CD4-positive, alpha-beta memory T cell (primary cell): ENCODE measurements around the gene SYN1. TPM values are rescaled to one million over a fixed set of nuclear protein-coding genes. Genes with fewer than 3 reads are reported as not detected.

Source experiments
- CTCF ChIA-PET: fragments of 350-600 bp; sonication (Branson Sonifier 250); formaldehyde crosslinking; loops from one replicate; lab custom pipeline; 2021; ENCODE audit warnings: inconsistent platforms; ENCODE audit not compliant: partially characterized antibody; lab: Charles Lee
- POLR2A ChIA-PET: fragments of 350-600 bp; sonication (Branson Sonifier 250); formaldehyde crosslinking; loops from one replicate; lab custom pipeline; 2021; ENCODE audit not compliant: partially characterized antibody; lab: Charles Lee
- DNase-seq, 5 donors: peaks; one replicate each; pipeline versions ENCODE4 v3.0.0 to v3.0.0-alpha.2; 2020 to 2022; ENCODE audit warnings: mixed read lengths in 1 of 5
- H3K27ac ChIP-seq: one replicate; pipeline ENCODE4 v1.7.0; 2013; ENCODE audit warnings: low read depth, low read length
- H3K27me3 ChIP-seq: 2 replicates; pipeline ENCODE4 v1.7.0; 2013; ENCODE audit warnings: mild to moderate bottlenecking, low read length, moderate library complexity; ENCODE audit not compliant: insufficient read depth
- H3K36me3 ChIP-seq: 2 replicates; pipeline ENCODE4 v1.7.0; 2013; ENCODE audit warnings: mild to moderate bottlenecking, low read length, moderate library complexity; ENCODE audit not compliant: insufficient read depth
- H3K4me1 ChIP-seq: 2 replicates; pipeline ENCODE4 v1.7.0; 2013; ENCODE audit warnings: mild to moderate bottlenecking, low read length, moderate library complexity; ENCODE audit not compliant: insufficient read depth
- H3K4me3 ChIP-seq, 2 donors: one replicate each; pipeline ENCODE4 v1.7.0; 2013; ENCODE audit warnings: low read length in 2 of 2, mild to moderate bottlenecking in 1 of 2
- H3K9me3 ChIP-seq, 2 donors: one replicate each; pipeline ENCODE4 v1.7.0; 2013; ENCODE audit warnings: low read length in 2 of 2, control low read depth in 1 of 2; ENCODE audit not compliant: control insufficient read depth in 1 of 2
- H3K27ac Mint-ChIP-seq, 7 donors: one replicate each; pipeline ENCODE4 v1.8.0; 2020 to 2021; ENCODE audit warnings: mixed read lengths in 7 of 7, mild to moderate bottlenecking in 6 of 7, inconsistent platforms in 3 of 7, moderate library complexity in 3 of 7
- H3K27me3 Mint-ChIP-seq, 2 donors: one replicate each; pipeline ENCODE4 v1.8.0; 2020 to 2021; ENCODE audit warnings: mixed read lengths in 2 of 2
- H3K36me3 Mint-ChIP-seq, 2 donors: one replicate each; pipeline ENCODE4 v1.8.0; 2020 to 2021; ENCODE audit warnings: mixed read lengths in 2 of 2, inconsistent platforms in 1 of 2, mild to moderate bottlenecking in 1 of 2
- H3K4me1 Mint-ChIP-seq, 4 donors: one replicate each; pipeline ENCODE4 v1.8.0; 2020 to 2021; ENCODE audit warnings: mixed read lengths in 4 of 4, mild to moderate bottlenecking in 1 of 4
- H3K4me3 Mint-ChIP-seq, 8 donors: one replicate each; pipeline ENCODE4 v1.8.0; 2020 to 2021; ENCODE audit warnings: mixed read lengths in 8 of 8, mild to moderate bottlenecking in 7 of 8, moderate library complexity in 6 of 8, inconsistent platforms in 3 of 8
- H3K9me3 Mint-ChIP-seq, 8 donors: one replicate each; pipeline ENCODE4 v1.8.0; 2020 to 2021; ENCODE audit warnings: mixed read lengths in 8 of 8, mild to moderate bottlenecking in 5 of 8, inconsistent platforms in 3 of 8, moderate library complexity in 1 of 8
- intact Hi-C: fragments of 100-400 bp; cut with micrococcal nuclease; formaldehyde crosslinking; loops from one replicate; pipeline ENCODE4 v1.15.1; 2023
- polyA plus RNA-seq, 2 donors: library from polyadenylated mRNA; unstranded; fragments of 300-500 nt; fragmentation: Illumina TruSeq; gene quantifications; one replicate each; pipeline ENCODE4 v1.2.3, GENCODE V29; 2021
- total RNA-seq, 2 experiments: library from RNA; stranded (reverse); gene quantifications; one replicate each; pipeline ENCODE4 v1.2.3, GENCODE V29; 2021

SYN1 gene
- total and polyA plus RNA-seq, 4 experiments from 2014 or later, result 0.49 to 1.6 (median 1.2) TPM

- peaks cover 13 to 24% (median 20%) of the 10 kb centered on the region in 4 donors for H3K4me1 Mint-ChIP-seq
- H3K9me3 Mint-ChIP-seq, result no peaks in the 10 kb centered on the region
- intact Hi-C loops, result loop anchor here (1.0 kb wide), 1 partner anchor 68 kb away; the partner anchor contains the start of gene ARAF
- H3K27ac ChIP-seq, result no peak overlapping the region
- H3K27ac Mint-ChIP-seq, result peak overlapping the region in 6 of 7 donors; percentile 53 to 88 (median 75)
- peaks cover 17% of the 10 kb centered on the region for H3K4me1 ChIP-seq
- no peaks in the 10 kb centered on the region for H3K27me3 Mint-ChIP-seq
- H3K36me3 ChIP-seq, result no peaks in the 10 kb centered on the region
- no peaks in the 10 kb centered on the region for H3K9me3 ChIP-seq
- H3K36me3 Mint-ChIP-seq, result peaks cover 0 to 10% of the 10 kb centered on the region in 2 donors
- DNase-seq, result peak in 3 of 5 donors; percentile 21 to 42 (median 23)
- ChIA-PET CTCF (interaction anchor here (0.6 to 1.4 kb wide), 12 partner anchors 12 to 244 kb away, joined by 3 to 7 read pairs (median 4); partner anchors contain the start of gene ELK1), POLR2A (interaction anchor here (0.6 to 3.3 kb wide), 5 partner anchors 9 to 109 kb away, joined by 3 to 9 read pairs (median 6); partner anchors contain the start of genes ELK1, SYN1 and TIMP1)
- no peaks in the 10 kb centered on the region for H3K27me3 ChIP-seq
- peak overlapping the region; percentile 80 to 90 (median 86) for H3K4me3 Mint-ChIP-seq
- no peak overlapping the region for H3K4me3 ChIP-seq
These were observed 9.3 kb upstream of the SYN1 start for GRCh38 chrX:47628982-47629381.

GRCh38 chrX:47625365-47625764 is 5.7 kb upstream of the SYN1 start:
- Histone ChIP-seq H3K4me1 (peaks cover 15% of the 10 kb centered on the region), H3K36me3 (no peaks in the 10 kb centered on the region), H3K27me3 (no peaks in the 10 kb centered on the region), H3K27ac (no peak overlapping the region), H3K4me3 (no peak overlapping the region), H3K9me3 (no peaks in the 10 kb centered on the region)
- DNase-seq, result no peak
- no peak overlapping the region for H3K27ac Mint-ChIP-seq
- peaks cover 0 to 11% of the 10 kb centered on the region in 2 donors for H3K36me3 Mint-ChIP-seq
- intact Hi-C loops, result no loop called here
- no peaks in the 10 kb centered on the region for H3K27me3 Mint-ChIP-seq
- H3K4me1 Mint-ChIP-seq, result peaks cover 14 to 39% (median 24%) of the 10 kb centered on the region in 4 donors
- H3K4me3 Mint-ChIP-seq, result peak overlapping the region in 1 of 8 donors; percentile 36
- peaks cover 0 to 2% (median 0%) of the 10 kb centered on the region in 8 donors for H3K9me3 Mint-ChIP-seq
- CTCF ChIA-PET, result no interaction called here
- POLR2A ChIA-PET, result no interaction called here

- Histone ChIP-seq H3K9me3 (no peaks in the 10 kb centered on the region), H3K4me3 (peak overlapping the region in 1 of 2 donors; percentile 31), H3K27ac (no peak overlapping the region), H3K36me3 (no peaks in the 10 kb centered on the region), H3K4me1 (peaks cover 7% of the 10 kb centered on the region), H3K27me3 (no peaks in the 10 kb centered on the region)
- CTCF ChIA-PET, result interaction anchor here (1.5 kb wide), 1 partner anchor 25 kb away, joined by 3 read pairs; no protein-coding TSS in a partner anchor
- H3K27me3 Mint-ChIP-seq, result no peaks in the 10 kb centered on the region
- POLR2A ChIA-PET, result interaction anchor here (1.4 to 2.3 kb wide), 4 partner anchors 15 to 63 kb away, joined by 6 to 12 read pairs (median 6); partner anchors contain the start of gene ARAF
- H3K4me1 Mint-ChIP-seq, result peaks cover 4 to 29% (median 16%) of the 10 kb centered on the region in 4 donors
- H3K27ac Mint-ChIP-seq, result peak overlapping the region in 4 of 7 donors; percentile 22 to 74 (median 56)
- H3K4me3 Mint-ChIP-seq, result peak overlapping the region; percentile 81 to 91 (median 86)
- peak; percentile 36 to 55 (median 48) for DNase-seq
- peaks cover 0 to 2% (median 0%) of the 10 kb centered on the region in 8 donors for H3K9me3 Mint-ChIP-seq
- peaks cover 0 to 9% of the 10 kb centered on the region in 2 donors for H3K36me3 Mint-ChIP-seq
- intact Hi-C loops, result loop anchor here (5.0 kb wide), 1 partner anchor 41 kb away; the partner anchor contains the start of gene TIMP1
These were observed 3.9 kb upstream of the SYN1 start for GRCh38 chrX:47623540-47624027.

GRCh38 chrX:47621851-47622250 is 2.2 kb upstream of the SYN1 start:
- DNase-seq, result no peak
- peaks cover 0 to 7% of the 10 kb centered on the region in 2 donors for H3K27me3 Mint-ChIP-seq
- Histone ChIP-seq H3K4me3 (no peak overlapping the region), H3K27me3 (no peaks in the 10 kb centered on the region), H3K27ac (no peak overlapping the region), H3K36me3 (no peaks in the 10 kb centered on the region), H3K4me1 (peaks cover 5% of the 10 kb centered on the region), H3K9me3 (no peaks in the 10 kb centered on the region)
- CTCF ChIA-PET, result no interaction called here
- peaks cover 0 to 9% of the 10 kb centered on the region in 2 donors for H3K36me3 Mint-ChIP-seq
- H3K9me3 Mint-ChIP-seq, result peaks cover 0 to 2% (median 0%) of the 10 kb centered on the region in 8 donors
- POLR2A ChIA-PET, result interaction anchor here (1.3 kb wide), 1 partner anchor 26 kb away, joined by 3 read pairs; no protein-coding TSS in a partner anchor
- H3K4me3 Mint-ChIP-seq, result peak overlapping the region in 3 of 8 donors; percentile 1 to 67 (median 22)
- no peak overlapping the region for H3K27ac Mint-ChIP-seq
- intact Hi-C loops, result loop anchor here (5.0 kb wide), 1 partner anchor 40 kb away; the partner anchor contains the start of gene TIMP1
- peaks cover 4 to 32% (median 18%) of the 10 kb centered on the region in 4 donors for H3K4me1 Mint-ChIP-seq

- Histone ChIP-seq H3K27ac (no peak overlapping the region), H3K27me3 (no peaks in the 10 kb centered on the region), H3K36me3 (no peaks in the 10 kb centered on the region), H3K4me3 (no peak overlapping the region), H3K4me1 (peaks cover 5% of the 10 kb centered on the region), H3K9me3 (no peaks in the 10 kb centered on the region)
- POLR2A ChIA-PET, result interaction anchor here (1.0 to 1.5 kb wide), 5 partner anchors 9 to 59 kb away, joined by 3 to 8 read pairs (median 5); partner anchors contain the start of genes ARAF and TIMP1
- no peak for DNase-seq
- Mint-ChIP-seq H3K4me3 (peak overlapping the region in 2 of 8 donors; percentile 49 to 54), H3K36me3 (peaks cover 0 to 3% of the 10 kb centered on the region in 2 donors), H3K4me1 (peaks cover 4 to 32% (median 18%) of the 10 kb centered on the region in 4 donors), H3K27me3 (peaks cover 0 to 7% of the 10 kb centered on the region in 2 donors), H3K9me3 (peaks cover 0 to 3% (median 0%) of the 10 kb centered on the region in 8 donors), H3K27ac (peak overlapping the region in 4 of 7 donors; percentile 18 to 82 (median 45))
- intact Hi-C loops, result loop anchor here (5.0 kb wide), 1 partner anchor 38 kb away; the partner anchor contains the start of gene TIMP1
- CTCF ChIA-PET, result interaction anchor here (1.0 kb wide), 1 partner anchor 60 kb away, joined by 3 read pairs; the partner anchor contains the start of gene ARAF
These were observed 637 bp upstream of the SYN1 start for GRCh38 chrX:47620303-47620685.

- peaks cover 0 to 7% of the 10 kb centered on the region in 2 donors for H3K27me3 Mint-ChIP-seq
- Histone ChIP-seq H3K27me3 (no peaks in the 10 kb centered on the region), H3K4me1 (peaks cover 5% of the 10 kb centered on the region), H3K36me3 (no peaks in the 10 kb centered on the region), H3K27ac (no peak overlapping the region), H3K9me3 (no peaks in the 10 kb centered on the region), H3K4me3 (peak overlapping the region in 1 of 2 donors; percentile 38)
- intact Hi-C loops, result no loop called here
- no peak for DNase-seq
- ChIA-PET CTCF (no interaction called here), POLR2A (interaction anchor here (0.6 to 1.5 kb wide), 4 partner anchors 10 to 58 kb away, joined by 3 to 8 read pairs (median 4); partner anchors contain the start of genes ARAF and TIMP1)
- H3K27ac Mint-ChIP-seq, result peak overlapping the region in 2 of 7 donors; percentile 63 to 66
- H3K9me3 Mint-ChIP-seq, result peaks cover 0 to 3% (median 0%) of the 10 kb centered on the region in 8 donors
- H3K36me3 Mint-ChIP-seq, result peaks cover 0 to 3% of the 10 kb centered on the region in 2 donors
- peak overlapping the region; percentile 8 to 76 (median 56) for H3K4me3 Mint-ChIP-seq
- peaks cover 2 to 29% (median 15%) of the 10 kb centered on the region in 4 donors for H3K4me1 Mint-ChIP-seq
These were observed 653 bp downstream of the SYN1 start for GRCh38 chrX:47618923-47619485.
